Activated CD4-positive, alpha-beta T cell treated with anti-CD3 and anti-CD28 coated beads, Interleukin-2, Interleukin-6, amounts not matched to agents 100 ng/mL and 50 ng/mL, durations not matched to agents 16 hours and 8 hours (primary cell): Measurements from ENCODE around the gene TSPAN17.
A peak's percentile ranks its signal among the peaks of the same experiment; 100 is the strongest.

Experiments
- DNase-seq: peaks from one replicate; pipeline ENCODE4 v3.0.0-alpha.2; 2020

The TSPAN17 gene

GRCh38 chr5:176643491-176644219, 3.6 kb upstream of the TSPAN17 start:
- no peak for DNase-seq

DNA sequence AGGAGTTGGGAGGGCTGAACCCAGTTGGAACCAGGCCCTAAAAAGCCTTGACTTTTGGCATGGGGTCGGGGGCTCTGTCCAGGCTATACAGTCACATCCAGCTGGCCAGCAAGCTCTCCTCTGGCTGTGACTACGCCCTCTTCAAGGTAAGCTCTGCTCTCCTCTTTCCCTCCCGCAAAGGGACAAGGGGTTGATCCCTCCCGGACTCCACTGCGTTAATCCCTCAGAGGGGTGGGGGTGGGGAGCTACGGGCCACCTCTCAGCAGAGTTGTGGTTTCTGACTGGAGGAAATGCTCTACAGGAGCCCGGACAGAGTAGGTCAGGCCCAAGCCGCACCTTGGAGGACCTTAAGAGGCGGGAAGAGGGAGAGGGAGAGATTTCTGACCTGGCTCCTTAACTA, 3.0 kb upstream of the TSPAN17 start:
- DNase-seq: no peak

- no peak for DNase-seq
Measured at GRCh38 chr5:176644878-176645670, 2.2 kb upstream of the TSPAN17 start.

GRCh38 chr5:176646049-176646706, 1.1 kb upstream of the TSPAN17 start:
- no peak for DNase-seq

DNA sequence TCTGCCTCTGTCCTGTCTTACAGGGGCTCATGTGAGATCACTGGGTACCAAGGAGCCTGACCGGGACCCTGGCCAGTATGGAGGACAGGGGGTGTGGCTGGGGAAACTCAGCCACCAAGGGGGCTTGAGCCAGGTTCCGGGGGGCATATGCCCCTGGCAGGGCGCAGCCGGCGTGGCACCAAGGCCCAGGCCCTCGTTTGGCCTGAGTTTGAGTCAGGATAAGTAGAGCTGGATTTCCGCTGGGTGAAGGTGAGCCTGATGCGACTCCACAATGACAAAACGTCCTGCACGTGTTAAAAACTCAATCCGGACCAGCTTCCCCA, 616 bp upstream of the TSPAN17 start:
- no peak for DNase-seq

DNA sequence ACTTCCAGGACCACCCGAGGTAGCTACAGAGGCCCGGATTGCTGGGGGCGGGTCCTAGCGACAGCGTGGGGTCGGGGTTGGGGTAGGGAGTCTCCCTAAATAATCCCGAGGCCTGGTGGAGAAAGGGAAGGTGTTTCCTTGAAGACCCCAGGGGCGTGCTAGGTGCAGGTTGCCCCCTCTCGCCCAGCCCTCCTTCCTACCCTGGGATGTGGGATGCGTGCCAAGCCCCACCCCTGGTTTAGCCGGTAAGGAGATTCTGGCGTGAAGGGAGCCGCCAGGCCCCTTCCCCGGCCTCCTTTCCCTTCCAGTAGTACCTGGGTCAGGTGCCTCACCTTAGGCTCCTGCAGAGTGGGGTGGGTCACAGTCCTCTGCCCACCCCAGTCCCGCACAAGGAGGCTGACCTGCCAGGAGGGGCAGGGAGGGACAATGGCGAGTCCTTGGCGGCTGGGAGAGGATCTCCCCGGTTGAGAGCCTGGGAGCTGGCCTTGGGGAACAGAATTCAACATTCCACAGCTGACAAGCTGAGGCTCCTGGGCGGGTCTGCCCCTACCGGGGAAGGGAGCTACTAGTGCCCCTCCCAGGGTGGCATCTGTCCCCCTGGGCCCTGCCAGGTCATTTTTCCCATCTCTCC, 674 bp downstream of the TSPAN17 start:
- no peak for DNase-seq

GRCh38 chr5:176648474-176649194, 1.4 kb downstream of the TSPAN17 start:
- peak; percentile 29 for DNase-seq

GRCh38 chr5:176650354-176650884, 3.1 kb downstream of the TSPAN17 start:
- no peak for DNase-seq

DNA sequence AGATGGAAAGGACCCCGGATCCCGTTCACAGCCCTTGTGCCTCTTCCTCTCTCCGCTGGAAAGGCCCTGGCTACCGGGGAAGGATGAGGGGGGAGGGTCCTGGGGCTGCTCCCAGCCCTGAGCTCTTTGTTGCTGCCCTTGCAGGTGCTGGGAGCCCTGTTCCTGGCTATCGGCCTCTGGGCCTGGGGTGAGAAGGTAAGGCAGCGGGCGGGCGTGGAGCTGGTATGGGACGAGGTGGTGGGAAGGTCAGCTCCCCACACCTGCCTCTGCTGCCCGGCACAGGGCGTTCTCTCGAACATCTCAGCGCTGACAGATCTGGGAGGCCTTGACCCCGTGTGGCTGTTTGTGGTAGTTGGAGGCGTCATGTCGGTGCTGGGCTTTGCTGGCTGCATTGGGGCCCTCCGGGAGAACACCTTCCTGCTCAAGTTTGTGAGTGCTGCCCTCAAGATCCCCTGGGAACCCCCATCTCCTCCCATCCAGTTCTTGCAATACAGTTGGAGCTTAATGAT, 4.2 kb downstream of the TSPAN17 start:
- no peak for DNase-seq

- no peak for DNase-seq
Measured at GRCh38 chr5:176652136-176652535, 4.9 kb downstream of the TSPAN17 start.

GRCh38 chr5:176653401-176654385, 6.4 kb downstream of the TSPAN17 start:
- peak; percentile 73 for DNase-seq

- DNase-seq: no peak
Measured at GRCh38 chr5:176654856-176655255, 7.6 kb downstream of the TSPAN17 start.

GRCh38 chr5:176656467-176656990, 9.2 kb downstream of the TSPAN17 start:
- no peak for DNase-seq

DNA sequence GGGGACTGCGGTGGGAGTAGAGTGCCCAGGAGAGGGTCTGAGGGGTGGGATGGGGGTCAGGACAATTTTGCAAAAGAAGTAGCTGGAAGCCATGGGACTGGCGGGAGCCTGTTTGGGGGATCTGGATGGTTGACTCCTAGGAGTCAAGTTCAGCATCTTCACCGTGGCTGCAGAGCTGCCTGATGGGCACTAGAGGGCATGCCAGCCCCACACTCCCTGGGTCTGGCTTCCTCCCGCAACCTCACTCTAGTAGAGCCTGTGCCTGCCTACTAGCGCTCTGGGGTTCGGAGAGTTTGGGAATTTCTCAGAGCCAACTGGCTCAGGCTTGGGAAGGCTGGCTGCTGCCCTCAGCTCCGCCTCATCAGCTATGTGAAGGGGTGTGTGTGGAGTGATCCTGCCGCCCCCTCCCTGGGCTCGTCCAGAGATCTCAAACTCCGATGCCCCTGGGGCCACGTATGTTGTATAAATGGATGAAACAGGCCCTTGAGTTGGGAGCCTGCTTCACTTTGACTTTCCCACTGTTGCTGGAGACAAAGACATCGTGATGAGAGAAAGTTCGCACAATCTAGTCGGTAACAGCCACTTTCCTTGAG, 10.8 kb downstream of the TSPAN17 start:
- peak; percentile 74 for DNase-seq

- peak; percentile 34 for DNase-seq
Measured at GRCh38 chr5:176658817-176659511, 11.7 kb downstream of the TSPAN17 start.

GRCh38 chr5:176659512-176659839, 12.2 kb downstream of the TSPAN17 start:
- no peak for DNase-seq

- no peak for DNase-seq
Measured at GRCh38 chr5:176659860-176660461, 12.7 kb downstream of the TSPAN17 start.

GRCh38 chr5:176660530-176660859, 13.2 kb downstream of the TSPAN17 start:
- no peak for DNase-seq

GRCh38 chr5:176660860-176661641, 13.8 kb downstream of the TSPAN17 start:
- DNase-seq: peak; percentile 86
